Stimulated activated effector memory CD8-positive, alpha-beta T cell treated with anti-CD3 and anti-CD28 coated beads, Interleukin-12 subunit alpha, Interleukin-12 subunit beta, amount 100 ng/mL, for 72 hours (primary cell): Measurements from ENCODE around the gene NOTCH4.

ENCODE experiments used
- ATAC-seq: fragments of 150-1000 bp; cut with Tn5 transposase; 2 replicates; pipeline ENCODE4 v1.10.0; 2021
- DNase-seq, 2 donors: peaks; one replicate each; pipeline ENCODE4 v3.0.0; 2021 to 2022; ENCODE audit warnings: low spot score in 2 of 2
- H3K27ac Mint-ChIP-seq: one replicate; pipeline ENCODE4 v1.8.0; 2022; ENCODE audit warnings: mild to moderate bottlenecking, mixed read lengths
- H3K36me3 Mint-ChIP-seq: one replicate; pipeline ENCODE4 v1.8.0; 2022; ENCODE audit warnings: mild to moderate bottlenecking, mixed read lengths
- H3K4me1 Mint-ChIP-seq: one replicate; pipeline ENCODE4 v1.8.0; 2022; ENCODE audit warnings: mixed read lengths
- H3K4me3 Mint-ChIP-seq: one replicate; pipeline ENCODE4 v1.8.0; 2022; ENCODE audit warnings: mild to moderate bottlenecking, mixed read lengths
- H3K9me3 Mint-ChIP-seq: one replicate; pipeline ENCODE4 v1.8.0; 2022; ENCODE audit warnings: mixed read lengths

Gene NOTCH4

DNA sequence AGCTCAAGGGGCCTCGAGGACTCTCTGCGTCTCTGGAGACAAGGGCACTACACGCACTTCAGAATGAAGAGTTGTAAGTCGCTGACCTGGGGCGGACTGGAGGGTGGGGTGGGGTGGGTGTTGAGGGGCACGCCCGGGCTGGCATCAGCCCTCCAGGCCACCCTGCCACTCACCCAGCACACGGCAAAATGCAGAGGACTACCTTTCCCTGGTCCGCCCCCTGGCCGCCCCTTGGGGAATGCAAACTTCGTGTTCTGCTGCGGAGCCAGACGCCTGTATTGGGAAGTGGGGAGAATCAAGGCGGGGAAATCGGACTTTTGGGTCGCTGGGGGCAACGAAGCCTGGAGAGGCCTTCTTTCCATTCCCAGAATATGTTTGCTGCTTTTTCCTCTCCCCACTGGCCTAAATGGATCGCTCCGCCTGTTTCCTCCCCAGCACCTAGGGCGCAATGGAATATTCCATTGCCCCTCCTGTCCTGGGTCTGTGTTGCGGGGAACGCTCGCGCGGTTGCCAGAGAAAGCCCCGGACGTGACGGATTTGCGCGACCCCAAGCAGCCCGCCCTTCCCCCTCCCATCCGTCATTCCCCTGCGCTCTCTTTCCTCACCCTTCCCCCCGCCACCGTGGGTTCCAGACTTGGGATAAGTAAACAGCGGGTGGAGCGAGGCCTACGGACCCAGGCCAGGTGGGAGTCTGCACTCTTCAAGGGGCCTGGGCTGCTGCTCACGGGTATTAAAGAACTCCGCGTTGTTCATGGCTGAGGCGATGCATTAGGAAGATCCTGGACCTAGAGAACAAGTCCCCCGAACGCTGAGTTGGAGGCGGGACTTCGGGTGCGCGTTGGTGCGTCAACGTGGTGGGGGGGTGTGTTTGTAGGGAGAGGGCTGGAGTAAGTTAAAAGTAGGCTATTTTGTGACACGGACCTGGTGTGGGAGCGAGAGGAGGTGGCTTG, 70.0 kb downstream of the NOTCH4 start, which contains the start of gene PPT2:
Gene PPT2, plus strand, starts transcription at position 578 of the 950 bp plus-strand sequence. CDS start 454 bp downstream, outside the sequence.
- Mint-ChIP-seq H3K4me1 (peaks cover 58% of the 10 kb centered on the region), H3K27ac (peak within 1 kb of the TSS; percentile 92)
- peak; percentile 78 for ATAC-seq

DNA sequence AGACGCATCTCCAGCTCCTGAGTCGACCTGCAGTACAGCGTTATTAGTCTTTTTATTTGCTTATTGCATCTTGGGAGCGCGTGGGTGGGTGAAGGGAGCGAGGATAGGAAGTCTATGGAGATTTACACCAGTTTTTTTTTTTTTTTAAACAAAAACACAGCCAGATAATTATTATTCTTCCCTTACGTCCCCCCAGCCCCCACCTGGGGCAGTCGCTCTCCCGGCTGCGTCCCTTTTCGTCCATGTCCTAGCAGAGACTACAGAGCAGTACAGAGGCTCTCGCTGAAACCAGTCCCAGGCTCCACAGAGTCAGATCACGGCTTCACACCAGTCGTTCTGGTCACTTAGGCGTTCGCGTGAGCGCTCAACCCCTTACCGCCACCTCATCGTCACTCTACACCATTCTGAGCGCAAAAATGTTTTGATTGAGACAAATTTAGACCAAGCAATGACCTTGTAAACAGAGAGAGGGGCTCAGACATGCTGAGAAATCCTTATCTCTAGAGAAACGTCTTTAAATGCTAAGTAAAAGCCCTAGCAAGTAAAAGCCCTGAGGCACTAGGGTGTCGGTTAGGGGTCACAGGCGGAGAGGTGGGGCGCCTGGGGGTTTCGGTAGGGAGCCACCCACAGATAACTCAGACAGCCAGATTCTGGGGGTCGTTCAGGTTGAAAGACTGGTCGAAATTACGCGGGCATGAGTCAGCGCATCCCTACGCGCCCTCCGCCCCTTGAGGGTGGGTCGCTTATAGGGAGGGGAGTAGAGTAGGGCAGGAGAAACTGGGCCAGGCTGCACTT, 70.9 kb downstream of the NOTCH4 start:
- Mint-ChIP-seq H3K4me3 (peak overlapping the region; percentile 99), H3K36me3 (peaks cover 29% of the 10 kb centered on the region), H3K4me1 (peaks cover 67% of the 10 kb centered on the region), H3K9me3 (no peaks in the 10 kb centered on the region), H3K27ac (peak overlapping the region; percentile 92)
- no peak for DNase-seq
- no peak for ATAC-seq

More for the DNA sequence above, 70.0 kb downstream of the NOTCH4 start, which contains the start of gene PPT2:
- H3K36me3 Mint-ChIP-seq = peaks cover 30% of the 10 kb centered on the region
- H3K4me3 Mint-ChIP-seq = peak within 1 kb of the TSS; percentile 99
- H3K9me3 Mint-ChIP-seq = no peaks in the 10 kb centered on the region
- DNase-seq = peak; percentile 55 to 90

DNA sequence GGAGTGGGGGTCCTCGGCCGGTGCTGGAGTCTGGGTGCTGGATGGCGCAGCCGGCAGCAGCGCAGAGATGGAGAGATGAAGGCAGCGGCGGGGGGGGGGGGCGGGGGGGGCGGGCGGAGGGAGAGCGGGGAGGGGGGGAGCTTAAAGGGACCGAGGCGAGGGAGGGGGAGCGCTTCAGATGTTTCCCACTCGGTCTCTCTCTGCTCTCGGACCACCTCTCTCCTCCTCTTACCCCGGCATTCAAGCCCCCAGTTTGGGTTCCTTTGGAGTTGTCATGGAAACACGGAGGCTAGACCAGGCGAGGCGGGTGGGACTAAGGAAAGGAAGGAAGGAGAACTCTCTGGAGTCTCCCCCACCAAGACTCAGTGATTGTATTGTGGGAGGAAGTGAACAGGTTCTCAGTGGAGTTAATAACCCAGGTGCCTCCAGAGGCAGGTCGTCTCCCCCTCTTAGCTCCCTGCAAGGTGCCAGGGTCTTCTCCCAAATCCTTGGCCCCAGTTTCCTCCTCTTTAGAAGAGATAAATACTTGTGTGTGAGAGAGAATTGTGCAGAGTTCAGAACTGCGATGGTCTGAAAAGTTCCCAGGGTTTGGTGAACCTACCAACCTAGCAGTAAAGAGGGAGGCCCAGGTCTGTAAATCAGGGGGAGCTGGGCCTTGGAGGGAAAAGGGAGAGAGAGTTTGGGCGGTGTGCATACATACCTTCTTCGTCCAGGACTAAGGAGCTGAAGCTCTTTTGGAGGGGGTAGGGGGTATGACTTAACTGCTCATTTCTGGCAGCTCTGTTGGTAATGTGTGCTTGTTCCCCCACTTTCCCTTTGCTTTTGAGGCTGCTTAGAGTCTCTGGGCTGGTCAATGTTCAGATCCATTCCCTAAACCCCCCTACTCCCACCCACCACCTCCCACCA, 71.8 kb downstream of the NOTCH4 start, which contains the start of gene PRRT1:
Gene PRRT1, minus strand, starts transcription at position 77 of the 906 bp plus-strand sequence. CDS start 112 bp downstream, outside the sequence.
- Mint-ChIP-seq H3K4me1 (peaks cover 74% of the 10 kb centered on the region), H3K36me3 (peaks cover 24% of the 10 kb centered on the region), H3K27ac (no peak within 1 kb of the TSS), H3K4me3 (peak within 1 kb of the TSS; percentile 99), H3K9me3 (no peaks in the 10 kb centered on the region)
- ATAC-seq (no peak), DNase-seq (no peak)

GRCh38 chr6:32151181-32151862, 72.5 kb downstream of the NOTCH4 start:
- DNase-seq (no peak), ATAC-seq (no peak)
- Mint-ChIP-seq H3K4me1 (peaks cover 80% of the 10 kb centered on the region), H3K36me3 (peaks cover 16% of the 10 kb centered on the region), H3K9me3 (no peaks in the 10 kb centered on the region), H3K27ac (no peak overlapping the region), H3K4me3 (peak overlapping the region; percentile 16)

- H3K4me1 Mint-ChIP-seq = peaks cover 74% of the 10 kb centered on the region
- no peak overlapping the region for H3K4me3 Mint-ChIP-seq
- H3K36me3 Mint-ChIP-seq = peaks cover 11% of the 10 kb centered on the region
- H3K27ac Mint-ChIP-seq = no peak overlapping the region
- no peaks in the 10 kb centered on the region for H3K9me3 Mint-ChIP-seq
- no peak for ATAC-seq
- no peak for DNase-seq
Observed at GRCh38 chr6:32149932-32150870, 73.7 kb downstream of the NOTCH4 start.

- Mint-ChIP-seq H3K4me1 (peaks cover 64% of the 10 kb centered on the region), H3K4me3 (peak overlapping the region; percentile 75), H3K27ac (peak overlapping the region; percentile 72), H3K36me3 (peaks cover 11% of the 10 kb centered on the region), H3K9me3 (no peaks in the 10 kb centered on the region)
- ATAC-seq = peak; percentile 29
- no peak for DNase-seq
Observed at GRCh38 chr6:32149092-32149755, 74.6 kb downstream of the NOTCH4 start.

- H3K4me1 Mint-ChIP-seq = peaks cover 57% of the 10 kb centered on the region
- H3K36me3 Mint-ChIP-seq = peaks cover 11% of the 10 kb centered on the region
- no peaks in the 10 kb centered on the region for H3K9me3 Mint-ChIP-seq
- peak overlapping the region; percentile 75 for H3K4me3 Mint-ChIP-seq
- H3K27ac Mint-ChIP-seq = peak overlapping the region; percentile 72
- DNase-seq = peak; percentile 54 to 81
- ATAC-seq = peak; percentile 76
Observed at GRCh38 chr6:32148289-32149091, 75.4 kb downstream of the NOTCH4 start.

DNA sequence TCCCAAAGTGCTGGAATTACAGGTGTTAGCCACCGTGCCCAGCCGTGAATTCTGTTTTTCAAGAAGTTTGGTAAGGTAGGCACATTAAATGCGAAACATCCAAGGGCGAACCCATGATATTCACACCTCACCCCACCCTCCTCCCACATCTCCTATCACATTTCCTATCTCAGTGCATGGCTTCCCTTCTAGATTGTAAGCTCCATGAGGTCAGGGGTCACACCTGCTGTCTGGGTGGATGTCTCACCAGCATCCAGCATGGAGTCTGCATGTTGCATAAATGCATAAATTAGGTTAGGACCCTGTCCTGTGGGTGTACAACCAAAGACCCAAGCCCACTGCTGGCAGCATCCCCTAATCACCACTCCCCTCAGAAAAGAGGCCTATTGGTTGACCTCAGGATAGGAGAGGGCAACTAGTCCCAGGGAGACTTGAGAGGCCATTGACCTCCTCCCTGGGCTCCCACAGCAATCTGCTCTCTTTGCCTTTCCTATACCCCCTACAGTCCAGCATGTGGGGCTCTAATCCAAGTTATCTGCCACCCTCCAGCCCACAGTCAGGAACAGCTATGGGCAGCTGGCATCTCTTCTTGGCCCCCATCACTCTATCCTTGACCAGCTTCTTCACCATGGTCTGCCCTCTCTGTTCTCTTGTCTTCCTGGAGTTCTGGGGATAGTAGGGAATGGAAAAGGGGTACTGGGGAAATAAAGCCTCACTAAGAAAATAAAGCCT, 76.3 kb downstream of the NOTCH4 start:
- Mint-ChIP-seq H3K4me1 (peaks cover 49% of the 10 kb centered on the region), H3K9me3 (no peaks in the 10 kb centered on the region), H3K27ac (no peak overlapping the region), H3K4me3 (peak overlapping the region; percentile 75), H3K36me3 (peaks cover 11% of the 10 kb centered on the region)
- DNase-seq = no peak
- no peak for ATAC-seq

GRCh38 chr6:32146687-32147086, 77.2 kb downstream of the NOTCH4 start:
- Mint-ChIP-seq H3K4me1 (peaks cover 43% of the 10 kb centered on the region), H3K36me3 (peaks cover 11% of the 10 kb centered on the region), H3K27ac (no peak overlapping the region), H3K4me3 (no peak overlapping the region), H3K9me3 (no peaks in the 10 kb centered on the region)
- no peak for DNase-seq
- no peak for ATAC-seq

DNA sequence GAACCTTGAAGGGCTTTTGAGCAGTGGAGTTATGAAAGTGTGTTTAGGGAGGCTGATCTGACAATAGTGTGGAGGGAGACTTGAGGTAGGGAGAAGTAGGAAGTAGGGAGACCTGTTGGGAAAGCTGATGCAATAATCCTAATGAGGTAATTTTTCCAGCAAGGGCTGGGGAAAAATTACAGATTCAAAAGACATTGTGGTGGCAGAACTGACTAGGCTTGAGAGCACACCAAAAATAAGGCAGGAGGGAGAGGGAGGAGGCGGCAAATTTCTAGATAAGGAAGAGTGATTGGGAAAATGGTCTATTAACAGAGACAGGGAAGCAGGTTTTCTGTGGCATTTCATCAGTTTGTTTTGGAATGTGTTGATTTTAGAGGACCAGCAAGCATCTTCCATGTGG, 77.6 kb downstream of the NOTCH4 start:
- no peak for ATAC-seq
- Mint-ChIP-seq H3K36me3 (peaks cover 11% of the 10 kb centered on the region), H3K4me1 (peaks cover 39% of the 10 kb centered on the region), H3K27ac (no peak overlapping the region), H3K4me3 (no peak overlapping the region), H3K9me3 (no peaks in the 10 kb centered on the region)
- DNase-seq = no peak
